WTC11 (cell line): ENCODE results near the gene SIM2. TPM values are rescaled to one million over a fixed set of nuclear protein-coding genes. Genes with fewer than 3 reads are reported as not detected.

Experiments
- ATAC-seq: fragments of 200-7000 bp; cut with Tn5 transposase; 2 replicates; pipeline ENCODE4 v1.10.0; 2021; ENCODE audit warnings: mild to moderate bottlenecking, moderate library complexity
- CTCF ChIA-PET: fragments of 300-600 bp; sonication (Branson Sonifier 250); formaldehyde crosslinking; loops from one replicate; lab custom pipeline; 2021; ENCODE audit warnings: antibody characterized with exemption; lab: Charles Lee
- POLR2A ChIA-PET: fragments of 350-600 bp; sonication (Branson Sonifier 250); formaldehyde crosslinking; loops from one replicate; lab custom pipeline; 2021; ENCODE audit warnings: antibody characterized with exemption; lab: Charles Lee
- DNase-seq: peaks from one replicate; pipeline ENCODE4 v3.0.0; 2021; ENCODE audit warnings: low spot score
- H3K27ac Mint-ChIP-seq: 2 replicates; pipeline ENCODE4 v1.8.0; 2021; ENCODE audit warnings: mixed read lengths
- H3K27me3 Mint-ChIP-seq: 2 replicates; pipeline ENCODE4 v1.8.0; 2021; ENCODE audit warnings: low read depth, mild to moderate bottlenecking, moderate library complexity, mixed read lengths
- H3K36me3 Mint-ChIP-seq: 2 replicates; pipeline ENCODE4 v1.8.0; 2021; ENCODE audit warnings: mixed read lengths
- H3K4me1 Mint-ChIP-seq: 2 replicates; pipeline ENCODE4 v1.8.0; 2022; ENCODE audit warnings: mixed read lengths
- H3K4me3 Mint-ChIP-seq: 2 replicates; pipeline ENCODE4 v1.8.0; 2021; ENCODE audit warnings: mild to moderate bottlenecking, moderate library complexity, mixed read lengths
- H3K9me3 Mint-ChIP-seq: 2 replicates; pipeline ENCODE4 v1.8.0; 2021; ENCODE audit warnings: mixed read lengths
- ESRRA ChIP-seq: sonication (generic); formaldehyde crosslinking; IDR thresholded peaks from 2 replicates; pipeline ENCODE4 v1.8.1; 2022; ENCODE audit warnings: mild to moderate bottlenecking, missing genetic modification reagents, borderline replicate concordance
- FOXJ3 ChIP-seq: sonication (generic); formaldehyde crosslinking; IDR thresholded peaks from 2 replicates; pipeline ENCODE4 v1.9.0; 2021; ENCODE audit warnings: missing genetic modification reagents, mild to moderate bottlenecking, borderline replicate concordance
- FOXK1 ChIP-seq: sonication (generic); formaldehyde crosslinking; IDR thresholded peaks from 2 replicates; pipeline ENCODE4 v1.8.0; 2022; ENCODE audit warnings: mild to moderate bottlenecking, moderate library complexity, missing genetic modification reagents
- GRHL2 ChIP-seq: fragments of 250-450 bp; sonication (Bioruptor Pico); IDR thresholded peaks from 2 replicates; pipeline ENCODE4 v1.8.0; 2022; ENCODE audit warnings: mild to moderate bottlenecking, moderate library complexity; ENCODE audit not compliant: insufficient replicate concordance, severe bottlenecking
- NR2C2 ChIP-seq: sonication (generic); formaldehyde crosslinking; IDR thresholded peaks from 2 replicates; pipeline ENCODE4 v1.8.0; 2022; ENCODE audit warnings: mild to moderate bottlenecking, missing genetic modification reagents
- PRRX2 ChIP-seq: fragments of 250-450 bp; sonication (Bioruptor Pico); IDR thresholded peaks from 2 replicates; pipeline ENCODE4 v1.8.0; 2021; ENCODE audit warnings: mild to moderate bottlenecking
- SMAD4 ChIP-seq: sonication (generic); formaldehyde crosslinking; IDR thresholded peaks from 2 replicates; pipeline ENCODE4 v1.8.0; 2022; ENCODE audit warnings: mild to moderate bottlenecking, missing genetic modification reagents
- SOX15 ChIP-seq: fragments of 250-450 bp; sonication (Bioruptor Pico); IDR thresholded peaks from 2 replicates; pipeline ENCODE4 v1.9.0; 2021; ENCODE audit warnings: mild to moderate bottlenecking
- ZNF396 ChIP-seq: fragments of 250-450 bp; sonication (Bioruptor Pico); IDR thresholded peaks from 2 replicates; pipeline ENCODE4 v1.8.0; 2021; ENCODE audit warnings: mild to moderate bottlenecking, moderate library complexity, borderline replicate concordance
- ZNF423 ChIP-seq: fragments of 250-450 bp; sonication (Bioruptor Pico); IDR thresholded peaks from 2 replicates; pipeline ENCODE4 v2.1.2; 2022; ENCODE audit warnings: mild to moderate bottlenecking, moderate library complexity
- ZNF671 ChIP-seq: fragments of 250-450 bp; sonication (Bioruptor Pico); IDR thresholded peaks from 2 replicates; pipeline ENCODE4 v1.8.0; 2021; ENCODE audit warnings: mild to moderate bottlenecking
- total RNA-seq: library from RNA; stranded (reverse); gene quantifications from 3 replicates; pipeline ENCODE4 v1.2.3, GENCODE V29; 2021
- TF ChIP-seq, protein P1 (sequence below): sonication (generic); formaldehyde crosslinking; IDR thresholded peaks from 2 replicates; pipeline ENCODE4 v1.8.1; 2023; ENCODE audit warnings: mild to moderate bottlenecking, missing genetic modification reagents
- TF ChIP-seq, protein P2 (sequence below): sonication (generic); formaldehyde crosslinking; IDR thresholded peaks from 2 replicates; pipeline ENCODE4 v1.8.1; 2022; ENCODE audit warnings: mild to moderate bottlenecking, moderate library complexity, missing genetic modification reagents
- TF ChIP-seq, protein P3 (sequence below): sonication (generic); formaldehyde crosslinking; IDR thresholded peaks from 2 replicates; pipeline ENCODE4 v1.8.0; 2023; ENCODE audit warnings: missing genetic modification reagents
- TF ChIP-seq, protein P4 (sequence below): sonication (generic); formaldehyde crosslinking; conservative IDR thresholded peaks from 2 replicates; pipeline ENCODE4 v1.8.1; 2023; ENCODE audit warnings: mild to moderate bottlenecking, low read depth, missing genetic modification reagents, moderate library complexity
- TF ChIP-seq, protein P5 (sequence below): sonication (generic); formaldehyde crosslinking; IDR thresholded peaks from 2 replicates; pipeline ENCODE4 v1.8.1; 2022; ENCODE audit warnings: missing genetic modification reagents, borderline replicate concordance
- TF ChIP-seq, protein P6 (sequence below): sonication (generic); formaldehyde crosslinking; IDR thresholded peaks from 2 replicates; pipeline ENCODE4 v1.8.0; 2022; ENCODE audit warnings: mild to moderate bottlenecking, missing genetic modification reagents

Gene SIM2
- total RNA-seq, 1 experiment from 2014 or later = 0.17 TPM

DNA sequence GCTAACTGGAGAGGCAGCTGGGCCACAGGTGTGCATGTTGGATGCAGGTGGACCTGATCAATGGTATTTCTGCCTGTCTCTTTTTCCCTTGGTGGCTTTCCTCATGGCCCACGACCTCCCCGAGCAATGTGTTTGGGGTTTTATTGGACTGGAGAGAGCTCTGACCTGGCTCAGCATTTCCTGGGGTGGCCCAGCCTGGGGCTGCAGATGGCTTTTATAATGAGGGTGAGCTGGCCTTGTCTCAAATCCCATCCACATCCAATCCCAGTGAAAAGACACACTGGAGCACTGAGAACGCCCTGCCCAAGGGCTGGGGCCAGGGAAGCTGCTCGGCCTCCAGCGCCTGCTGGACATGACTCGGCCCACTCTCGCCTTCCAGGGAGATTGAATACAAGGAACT is 44.1 kb downstream of the SIM2 start:
- no peak for ATAC-seq
- no peak for DNase-seq
- POLR2A ChIA-PET = no interaction called here
- Mint-ChIP-seq H3K36me3 (no peaks in the 10 kb centered on the region), H3K4me3 (no peak overlapping the region), H3K9me3 (no peaks in the 10 kb centered on the region), H3K27me3 (peaks cover 16% of the 10 kb centered on the region), H3K4me1 (peaks cover 16% of the 10 kb centered on the region)
- TF ChIP-seq GRHL2 (CRISPR knock-in tag) (no peak), SOX15 (CRISPR knock-in tag) (no peak), ZNF423 (no peak), FOXJ3 (CRISPR knock-in tag) (no peak), ZNF396 (no peak), FOXK1 (CRISPR knock-in tag) (no peak), PRRX2 (CRISPR knock-in tag) (no peak), NR2C2 (no peak), ESRRA (no peak), ZNF671 (CRISPR knock-in tag) (no peak)
- TF ChIP-seq, protein P1, sequence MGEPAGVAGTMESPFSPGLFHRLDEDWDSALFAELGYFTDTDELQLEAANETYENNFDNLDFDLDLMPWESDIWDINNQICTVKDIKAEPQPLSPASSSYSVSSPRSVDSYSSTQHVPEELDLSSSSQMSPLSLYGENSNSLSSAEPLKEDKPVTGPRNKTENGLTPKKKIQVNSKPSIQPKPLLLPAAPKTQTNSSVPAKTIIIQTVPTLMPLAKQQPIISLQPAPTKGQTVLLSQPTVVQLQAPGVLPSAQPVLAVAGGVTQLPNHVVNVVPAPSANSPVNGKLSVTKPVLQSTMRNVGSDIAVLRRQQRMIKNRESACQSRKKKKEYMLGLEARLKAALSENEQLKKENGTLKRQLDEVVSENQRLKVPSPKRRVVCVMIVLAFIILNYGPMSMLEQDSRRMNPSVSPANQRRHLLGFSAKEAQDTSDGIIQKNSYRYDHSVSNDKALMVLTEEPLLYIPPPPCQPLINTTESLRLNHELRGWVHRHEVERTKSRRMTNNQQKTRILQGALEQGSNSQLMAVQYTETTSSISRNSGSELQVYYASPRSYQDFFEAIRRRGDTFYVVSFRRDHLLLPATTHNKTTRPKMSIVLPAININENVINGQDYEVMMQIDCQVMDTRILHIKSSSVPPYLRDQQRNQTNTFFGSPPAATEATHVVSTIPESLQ (CRISPR knock-in tag) = no peak
- TF ChIP-seq, protein P2, sequence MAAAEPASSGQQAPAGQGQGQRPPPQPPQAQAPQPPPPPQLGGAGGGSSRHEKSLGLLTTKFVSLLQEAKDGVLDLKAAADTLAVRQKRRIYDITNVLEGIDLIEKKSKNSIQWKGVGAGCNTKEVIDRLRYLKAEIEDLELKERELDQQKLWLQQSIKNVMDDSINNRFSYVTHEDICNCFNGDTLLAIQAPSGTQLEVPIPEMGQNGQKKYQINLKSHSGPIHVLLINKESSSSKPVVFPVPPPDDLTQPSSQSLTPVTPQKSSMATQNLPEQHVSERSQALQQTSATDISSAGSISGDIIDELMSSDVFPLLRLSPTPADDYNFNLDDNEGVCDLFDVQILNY = no peak
- TF ChIP-seq, protein P3, sequence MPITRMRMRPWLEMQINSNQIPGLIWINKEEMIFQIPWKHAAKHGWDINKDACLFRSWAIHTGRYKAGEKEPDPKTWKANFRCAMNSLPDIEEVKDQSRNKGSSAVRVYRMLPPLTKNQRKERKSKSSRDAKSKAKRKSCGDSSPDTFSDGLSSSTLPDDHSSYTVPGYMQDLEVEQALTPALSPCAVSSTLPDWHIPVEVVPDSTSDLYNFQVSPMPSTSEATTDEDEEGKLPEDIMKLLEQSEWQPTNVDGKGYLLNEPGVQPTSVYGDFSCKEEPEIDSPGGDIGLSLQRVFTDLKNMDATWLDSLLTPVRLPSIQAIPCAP (CRISPR knock-in tag) = no peak
- TF ChIP-seq, protein P4, sequence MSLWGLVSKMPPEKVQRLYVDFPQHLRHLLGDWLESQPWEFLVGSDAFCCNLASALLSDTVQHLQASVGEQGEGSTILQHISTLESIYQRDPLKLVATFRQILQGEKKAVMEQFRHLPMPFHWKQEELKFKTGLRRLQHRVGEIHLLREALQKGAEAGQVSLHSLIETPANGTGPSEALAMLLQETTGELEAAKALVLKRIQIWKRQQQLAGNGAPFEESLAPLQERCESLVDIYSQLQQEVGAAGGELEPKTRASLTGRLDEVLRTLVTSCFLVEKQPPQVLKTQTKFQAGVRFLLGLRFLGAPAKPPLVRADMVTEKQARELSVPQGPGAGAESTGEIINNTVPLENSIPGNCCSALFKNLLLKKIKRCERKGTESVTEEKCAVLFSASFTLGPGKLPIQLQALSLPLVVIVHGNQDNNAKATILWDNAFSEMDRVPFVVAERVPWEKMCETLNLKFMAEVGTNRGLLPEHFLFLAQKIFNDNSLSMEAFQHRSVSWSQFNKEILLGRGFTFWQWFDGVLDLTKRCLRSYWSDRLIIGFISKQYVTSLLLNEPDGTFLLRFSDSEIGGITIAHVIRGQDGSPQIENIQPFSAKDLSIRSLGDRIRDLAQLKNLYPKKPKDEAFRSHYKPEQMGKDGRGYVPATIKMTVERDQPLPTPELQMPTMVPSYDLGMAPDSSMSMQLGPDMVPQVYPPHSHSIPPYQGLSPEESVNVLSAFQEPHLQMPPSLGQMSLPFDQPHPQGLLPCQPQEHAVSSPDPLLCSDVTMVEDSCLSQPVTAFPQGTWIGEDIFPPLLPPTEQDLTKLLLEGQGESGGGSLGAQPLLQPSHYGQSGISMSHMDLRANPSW (CRISPR knock-in tag) = no peak
- TF ChIP-seq, protein P5, sequence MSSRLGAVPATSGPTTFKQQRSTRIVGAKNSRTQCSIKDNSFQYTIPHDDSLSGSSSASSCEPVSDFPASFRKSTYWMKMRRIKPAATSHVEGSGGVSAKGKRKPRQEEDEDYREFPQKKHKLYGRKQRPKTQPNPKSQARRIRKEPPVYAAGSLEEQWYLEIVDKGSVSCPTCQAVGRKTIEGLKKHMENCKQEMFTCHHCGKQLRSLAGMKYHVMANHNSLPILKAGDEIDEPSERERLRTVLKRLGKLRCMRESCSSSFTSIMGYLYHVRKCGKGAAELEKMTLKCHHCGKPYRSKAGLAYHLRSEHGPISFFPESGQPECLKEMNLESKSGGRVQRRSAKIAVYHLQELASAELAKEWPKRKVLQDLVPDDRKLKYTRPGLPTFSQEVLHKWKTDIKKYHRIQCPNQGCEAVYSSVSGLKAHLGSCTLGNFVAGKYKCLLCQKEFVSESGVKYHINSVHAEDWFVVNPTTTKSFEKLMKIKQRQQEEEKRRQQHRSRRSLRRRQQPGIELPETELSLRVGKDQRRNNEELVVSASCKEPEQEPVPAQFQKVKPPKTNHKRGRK (CRISPR knock-in tag) = no peak
- TF ChIP-seq, protein P6, sequence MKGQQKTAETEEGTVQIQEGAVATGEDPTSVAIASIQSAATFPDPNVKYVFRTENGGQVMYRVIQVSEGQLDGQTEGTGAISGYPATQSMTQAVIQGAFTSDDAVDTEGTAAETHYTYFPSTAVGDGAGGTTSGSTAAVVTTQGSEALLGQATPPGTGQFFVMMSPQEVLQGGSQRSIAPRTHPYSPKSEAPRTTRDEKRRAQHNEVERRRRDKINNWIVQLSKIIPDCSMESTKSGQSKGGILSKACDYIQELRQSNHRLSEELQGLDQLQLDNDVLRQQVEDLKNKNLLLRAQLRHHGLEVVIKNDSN (CRISPR knock-in tag) = no peak
- TF ChIP-seq, all 79 proteins: peak for 0
- CTCF ChIA-PET = interaction anchor here (1.3 to 3.0 kb wide), 3 partner anchors 15 to 113 kb away, joined by 3 to 12 read pairs (median 4); no protein-coding TSS in a partner anchor
- H3K27ac Mint-ChIP-seq = no peak overlapping the region

DNA sequence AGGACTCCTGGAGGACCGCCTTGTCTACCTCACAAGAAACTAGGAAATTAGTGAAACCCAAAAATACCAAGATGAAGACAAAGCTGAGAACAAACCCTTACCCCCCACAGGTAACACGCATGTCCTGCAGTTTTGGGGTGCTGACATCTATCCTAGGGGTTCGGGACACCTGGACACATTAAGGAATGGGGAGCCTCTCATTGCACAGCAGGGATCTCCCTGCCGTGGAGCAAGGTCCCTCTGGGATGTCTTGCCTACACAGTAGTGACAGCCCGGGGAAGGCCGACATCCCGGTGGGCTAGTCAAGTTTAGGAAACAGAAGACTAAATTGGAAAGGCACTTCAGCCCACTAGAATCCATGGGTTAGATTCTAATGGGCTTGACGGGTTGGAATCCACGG is 44.5 kb downstream of the SIM2 start:
- peaks cover 17% of the 10 kb centered on the region for H3K4me1 Mint-ChIP-seq
- DNase-seq = no peak
- ATAC-seq = no peak
- H3K9me3 Mint-ChIP-seq = no peaks in the 10 kb centered on the region
- H3K4me3 Mint-ChIP-seq = no peak overlapping the region
- H3K27me3 Mint-ChIP-seq = peaks cover 20% of the 10 kb centered on the region
- no peak for TF ChIP-seq SMAD4 (CRISPR knock-in tag)
- POLR2A ChIA-PET = no interaction called here
- H3K27ac Mint-ChIP-seq = no peak overlapping the region
- CTCF ChIA-PET = interaction anchor here (1.3 to 3.0 kb wide), 3 partner anchors 15 to 113 kb away, joined by 3 to 12 read pairs (median 4); no protein-coding TSS in a partner anchor
- no peaks in the 10 kb centered on the region for H3K36me3 Mint-ChIP-seq
